HepG2 (cell line): Measurements from ENCODE around the gene PAX7. TPM values are rescaled to one million over a fixed set of nuclear protein-coding genes. Genes with fewer than 3 reads are reported as not detected.

Experiments
- ATAC-seq: fragments of 200-7000 bp; cut with Tn5 transposase; 3 replicates; pipeline ENCODE4 v1.9.1; 2020; ENCODE audit warnings: mild to moderate bottlenecking, moderate library complexity
- BruUV-seq: library from RNA; stranded (reverse); fragments of 400-500 nt; replicated peaks from 2 replicates; lab custom pipeline; 2021; lab: Mats Ljungman, UMichigan
- CTCF ChIA-PET: fragments of 300-600 bp; formaldehyde crosslinking; extraction: SDS; loops from one replicate; lab custom pipeline; 2021; ENCODE audit warnings: low total read pairs, inconsistent platforms, low intra/inter-chr PET ratio; lab: Yijun Ruan, JAX
- POLR2A ChIA-PET: fragments of 350-600 bp; sonication (Branson Sonifier 250); formaldehyde crosslinking; loops from one replicate; lab custom pipeline; 2020; ENCODE audit warnings: antibody characterized with exemption, inconsistent platforms; lab: Yijun Ruan, JAX
- DNase-seq: peaks from one replicate; pipeline ENCODE4 v3.0.0-alpha.2; 2015; ENCODE audit warnings: low spot score
- FAIRE-seq: peaks from 3 replicates; lab custom pipeline; 2011; peaks lifted over from hg19 to GRCh38; lab: Jason Lieb, UNC
- H2AFZ ChIP-seq: one replicate; pipeline ENCODE4 v1.6.1; 2011; ENCODE audit warnings: low read length, inconsistent platforms
- H3K27ac ChIP-seq: fragments of 300-600 bp; 3 replicates; pipeline ENCODE4 v1.8.0; 2011; ENCODE audit warnings: mixed run types, mild to moderate bottlenecking, mixed read lengths, low read length, inconsistent platforms; ENCODE audit not compliant: insufficient read depth; ENCODE audit errors: extremely low read length
- H3K27me3 ChIP-seq, 2 experiments: fragments of 200-600 bp in 1 of 2; 2 replicates in 1 of 2; 3 replicates in 1 of 2; pipeline versions ENCODE4 v1.6.0 to v1.8.0; 2011; ENCODE audit warnings: low read length in 2 of 2, mild to moderate bottlenecking in 2 of 2, moderate library complexity in 2 of 2, inconsistent platforms in 1 of 2; ENCODE audit not compliant: insufficient read depth in 2 of 2, control insufficient read depth in 1 of 2
- H3K36me3 ChIP-seq, 2 experiments: fragments of 200-600 bp in 1 of 2; replicated peaks in 1 of 2; 2 replicates in 1 of 2; 3 replicates in 1 of 2; pipeline versions ENCODE4 v1.5.1 to v1.8.0; 2011; ENCODE audit warnings: low read length in 2 of 2, inconsistent platforms in 1 of 2; ENCODE audit not compliant: insufficient read depth in 2 of 2, control insufficient read depth in 1 of 2
- H3K4me1 ChIP-seq: 2 replicates; pipeline ENCODE4 v1.5.1; 2012; ENCODE audit warnings: low read length, inconsistent platforms; ENCODE audit not compliant: insufficient read depth
- H3K4me2 ChIP-seq: 2 replicates; pipeline ENCODE4 v1.6.0; 2011; ENCODE audit warnings: low read depth, low read length, inconsistent platforms
- H3K4me3 ChIP-seq, 3 experiments: fragments of 200-600 bp in 1 of 3; sonication (generic), shearing (Covaris generic) in 1 of 3; replicated peaks in 1 of 3; 2 replicates each; pipeline ENCODE4 v1.5.1; 2011 to 2016; ENCODE audit warnings: low read length in 3 of 3, inconsistent platforms in 2 of 3, low read depth in 2 of 3, mild to moderate bottlenecking in 2 of 3, control low read depth in 1 of 3, mixed read lengths in 1 of 3; ENCODE audit not compliant: insufficient read depth in 1 of 3
- H3K79me2 ChIP-seq: one replicate; pipeline ENCODE4 v1.6.1; 2011; ENCODE audit warnings: low read length, inconsistent platforms; ENCODE audit not compliant: insufficient read depth
- H3K9ac ChIP-seq: 2 replicates; pipeline ENCODE4 v1.6.0; 2011; ENCODE audit warnings: mild to moderate bottlenecking, low read depth, low read length, inconsistent platforms; ENCODE audit not compliant: insufficient read depth
- H3K9me3 ChIP-seq: 2 replicates; pipeline ENCODE4 v1.5.1; 2012; ENCODE audit warnings: mild to moderate bottlenecking, low read length
- H4K20me1 ChIP-seq: 2 replicates; pipeline ENCODE4 v1.6.0; 2011; ENCODE audit warnings: inconsistent platforms, mild to moderate bottlenecking, low read length, moderate library complexity; ENCODE audit not compliant: insufficient read depth
- AGO2 ChIP-seq: fragments of 200-400 bp; formaldehyde crosslinking; optimal IDR thresholded peaks from 2 replicates; pipeline ENCODE3; 2017; ENCODE audit warnings: mild to moderate bottlenecking, low read depth, low read length, moderate library complexity
- ARID4A ChIP-seq: sonication (generic); formaldehyde crosslinking; IDR thresholded peaks from 2 replicates; pipeline ENCODE4 v1.5.0; 2020; ENCODE audit warnings: mild to moderate bottlenecking, missing genetic modification reagents, borderline replicate concordance
- ELF1 ChIP-seq: sonication (generic); formaldehyde crosslinking; IDR thresholded peaks from 2 replicates; pipeline ENCODE4 v1.4.0; 2020; ENCODE audit warnings: missing genetic modification reagents
- ESRRA ChIP-seq: sonication (generic); formaldehyde crosslinking; IDR thresholded peaks from 2 replicates; pipeline ENCODE4 v1.5.1; 2020; ENCODE audit warnings: mild to moderate bottlenecking, low read depth, missing genetic modification reagents
- KLF15 ChIP-seq: sonication (generic); formaldehyde crosslinking; IDR thresholded peaks from 2 replicates; pipeline ENCODE4 v1.8.1; 2023; ENCODE audit warnings: borderline replicate concordance, mild to moderate bottlenecking, inconsistent platforms, missing genetic modification reagents, mixed read lengths
- KLF16 ChIP-seq, 2 experiments: sonication (generic) in 1 of 2; formaldehyde crosslinking in 1 of 2; IDR thresholded peaks; 2 replicates each; pipeline versions ENCODE4 v1.6.1 to v1.8.0; 2016 to 2023; ENCODE audit warnings: missing genetic modification reagents in 2 of 2, missing compliant biosample characterization in 1 of 2
- PLRG1 ChIP-seq: fragments of 450-650 bp; conservative IDR thresholded peaks from 2 replicates; pipeline ENCODE4 v1.6.1; 2016
- POLR2G ChIP-seq: fragments of 200-400 bp; formaldehyde crosslinking; IDR thresholded peaks from 2 replicates; pipeline ENCODE4 v1.6.1; 2018; ENCODE audit warnings: mild to moderate bottlenecking, low read depth, low read length, moderate library complexity
- PRMT3 ChIP-seq: sonication (generic); formaldehyde crosslinking; IDR thresholded peaks from 2 replicates; pipeline ENCODE4 v1.8.1; 2022; ENCODE audit warnings: low read depth, mild to moderate bottlenecking, moderate library complexity, missing genetic modification reagents, borderline replicate concordance
- REL ChIP-seq: sonication (generic); formaldehyde crosslinking; conservative IDR thresholded peaks from 2 replicates; pipeline ENCODE4 v1.8.0; 2022; ENCODE audit warnings: mild to moderate bottlenecking, missing genetic modification reagents, moderate library complexity
- SALL2 ChIP-seq: sonication (generic); formaldehyde crosslinking; IDR thresholded peaks from 2 replicates; pipeline ENCODE4 v1.8.1; 2023; ENCODE audit warnings: mild to moderate bottlenecking, missing genetic modification reagents, inconsistent platforms
- TOPORS ChIP-seq: sonication (generic); formaldehyde crosslinking; IDR thresholded peaks from 2 replicates; pipeline ENCODE4 v1.8.0; 2023; ENCODE audit warnings: mild to moderate bottlenecking, missing genetic modification reagents
- ZFP36L2 ChIP-seq: sonication (generic); formaldehyde crosslinking; IDR thresholded peaks from 2 replicates; pipeline ENCODE4 v1.4.0; 2020; ENCODE audit warnings: missing genetic modification reagents
- ZNF337 ChIP-seq: sonication (generic); formaldehyde crosslinking; IDR thresholded peaks from 2 replicates; pipeline ENCODE4 v1.5.1; 2020; ENCODE audit warnings: missing genetic modification reagents, low read depth, mild to moderate bottlenecking, borderline replicate concordance
- ZNF660 ChIP-seq: sonication (generic); formaldehyde crosslinking; IDR thresholded peaks from 2 replicates; pipeline ENCODE4 v1.5.1; 2020; ENCODE audit warnings: mild to moderate bottlenecking, low read depth, missing genetic modification reagents, borderline replicate concordance
- ZNF704 ChIP-seq: sonication (generic); formaldehyde crosslinking; IDR thresholded peaks from 2 replicates; pipeline ENCODE4 v1.8.1; 2023; ENCODE audit warnings: mild to moderate bottlenecking, inconsistent platforms, moderate library complexity, missing genetic modification reagents, borderline replicate concordance
- ZNF747 ChIP-seq: sonication (generic); formaldehyde crosslinking; IDR thresholded peaks from 2 replicates; pipeline ENCODE4 v1.8.1; 2023; ENCODE audit warnings: missing genetic modification reagents, mild to moderate bottlenecking, borderline replicate concordance
- ZNF766 ChIP-seq: sonication (generic); formaldehyde crosslinking; IDR thresholded peaks from 2 replicates; pipeline ENCODE4 v1.5.0; 2020; ENCODE audit warnings: missing genetic modification reagents, borderline replicate concordance
- WGBS: methylation state at CpG from one replicate; pipeline ENCODE4 v1.1.6; 2017; ENCODE audit warnings: low lambda C conversion rate; 5-methylcytosine and 5-hydroxymethylcytosine counted together
- in situ Hi-C: cut with HindIII; loops from 2 replicates; pipeline ENCODE4 v1.10.0; 2017; ENCODE audit warnings: low pct_unique_long_range_greater_than_20kb; ENCODE audit not compliant: extremely low pct_ligation_motif_present
- intact Hi-C: fragments of 100-400 bp; cut with micrococcal nuclease; formaldehyde crosslinking; loops from one replicate; pipeline ENCODE4 v1.10.0; 2022; ENCODE audit not compliant: unreplicated experiment
- polyA plus RNA-seq, 8 experiments: library from polyadenylated mRNA; depleted of rRNA in 3 of 8; stranded (reverse) in 7 of 8; unstranded in 1 of 8; fragments of >200 nt; fragmentation: Illumina TruSeq in 4 of 8; extraction: Trizol in 4 of 8; gene quantifications; 2 replicates each; pipeline versions ENCODE4 v1.2.1 to v1.2.3, GENCODE V29; 2011 to 2016; ENCODE audit warnings: low read depth in 4 of 8, missing spikeins in 1 of 8, mixed read lengths in 1 of 8; ENCODE audit not compliant: insufficient read depth in 1 of 8
- total RNA-seq, 5 experiments: library from RNA; depleted of rRNA; stranded (reverse); fragments of >200 nt; fragmentation: Illumina TruSeq; extraction: Trizol; gene quantifications; 2 replicates each; pipeline ENCODE4 v1.2.3, GENCODE V29; 2016; ENCODE audit warnings: low read depth in 1 of 5
- TF ChIP-seq, protein P1 (sequence below): sonication (generic); formaldehyde crosslinking; IDR thresholded peaks from 2 replicates; pipeline ENCODE4 v1.4.0; 2020; ENCODE audit warnings: missing genetic modification reagents, low read depth, mild to moderate bottlenecking, borderline replicate concordance

Gene PAX7
- total and polyA plus RNA-seq, 2 of the 13 experiments (the other 11 are each of a cell fraction or from before 2014, with no cell fraction given), result not detected

- in situ Hi-C loops, result no loop called here
- Histone ChIP-seq H3K79me2 (no peaks in the 10 kb centered on the region), H3K27me3 (peaks cover 16 to 90% of the 10 kb centered on the region in 2 experiments), H3K36me3 (no peaks in the 10 kb centered on the region), H3K4me3 (no peak overlapping the region), H2AFZ (no peak overlapping the region), H3K9me3 (no peaks in the 10 kb centered on the region), H3K27ac (no peak overlapping the region), H3K4me2 (no peak overlapping the region), H4K20me1 (no peaks in the 10 kb centered on the region)
- WGBS, result 49% methylated on average over 36 of the region's 53 CpGs
- ATAC-seq (no peak), DNase-seq (no peak)
- POLR2A ChIA-PET, result no interaction called here
- TF ChIP-seq REL (CRISPR knock-in tag), result no peak
- no peak for TF ChIP-seq ELF1
- no peak for TF ChIP-seq ARID4A (CRISPR knock-in tag)
- TF ChIP-seq ZNF337 (CRISPR knock-in tag), result no peak
- TF ChIP-seq PRMT3 (CRISPR knock-in tag), result no peak
- no peak for TF ChIP-seq KLF15 (CRISPR knock-in tag)
- TF ChIP-seq, protein P1, sequence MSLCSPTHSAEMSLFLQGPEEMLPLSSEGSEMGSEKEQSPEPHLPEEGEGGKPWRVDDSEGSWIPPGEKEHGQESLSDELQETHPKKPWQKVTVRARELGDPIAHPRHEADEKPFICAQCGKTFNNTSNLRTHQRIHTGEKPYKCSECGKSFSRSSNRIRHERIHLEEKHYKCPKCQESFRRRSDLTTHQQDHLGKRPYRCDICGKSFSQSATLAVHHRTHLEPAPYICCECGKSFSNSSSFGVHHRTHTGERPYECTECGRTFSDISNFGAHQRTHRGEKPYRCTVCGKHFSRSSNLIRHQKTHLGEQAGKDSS (CRISPR knock-in tag), result no peak
- no peak for TF ChIP-seq ZFP36L2
- no peak for TF ChIP-seq SALL2 (CRISPR knock-in tag)
- no peak for TF ChIP-seq ZNF660
- no peak for TF ChIP-seq ZNF747 (CRISPR knock-in tag)
- TF ChIP-seq AGO2, result no peak
- no peak for TF ChIP-seq ZNF766 (CRISPR knock-in tag)
- TF ChIP-seq ZNF704, result no peak
- TF ChIP-seq POLR2G, result no peak
- TF ChIP-seq KLF16 (CRISPR knock-in tag; IDR thresholded peaks at IDR 0.05), result no peak
- TF ChIP-seq PLRG1, result no peak
- no peak for TF ChIP-seq ESRRA (CRISPR knock-in tag)
- no peak for TF ChIP-seq TOPORS
- TF ChIP-seq, all 625 proteins: peak for 0
- Histone ChIP-seq H3K4me1 (no peaks in the 10 kb centered on the region), H3K9ac (no peak overlapping the region)
- intact Hi-C loops, result no loop called here
- FAIRE-seq, result no peak
- CTCF ChIA-PET, result no interaction called here
- no TSS peak for BruUV-seq
Measured at GRCh38 chr1:18631496-18632217, 1.0 kb downstream of the PAX7 start.
